GM18505 (cell line): Measurements from ENCODE around the gene CDH2.

Experiments used
- ATAC-seq: cut with Tn5 transposase; IDR thresholded peaks from one replicate; pipeline ENCODE4 v1.9.1; 2021; ENCODE audit not compliant: unreplicated experiment
- POLR2A ChIP-seq: IDR thresholded peaks from 4 replicates; pipeline ENCODE4 v1.6.1; 2011; ENCODE audit warnings: borderline replicate concordance; ENCODE audit not compliant: insufficient read depth, insufficient read length; ENCODE audit errors: extremely low read depth

CDH2 gene

DNA sequence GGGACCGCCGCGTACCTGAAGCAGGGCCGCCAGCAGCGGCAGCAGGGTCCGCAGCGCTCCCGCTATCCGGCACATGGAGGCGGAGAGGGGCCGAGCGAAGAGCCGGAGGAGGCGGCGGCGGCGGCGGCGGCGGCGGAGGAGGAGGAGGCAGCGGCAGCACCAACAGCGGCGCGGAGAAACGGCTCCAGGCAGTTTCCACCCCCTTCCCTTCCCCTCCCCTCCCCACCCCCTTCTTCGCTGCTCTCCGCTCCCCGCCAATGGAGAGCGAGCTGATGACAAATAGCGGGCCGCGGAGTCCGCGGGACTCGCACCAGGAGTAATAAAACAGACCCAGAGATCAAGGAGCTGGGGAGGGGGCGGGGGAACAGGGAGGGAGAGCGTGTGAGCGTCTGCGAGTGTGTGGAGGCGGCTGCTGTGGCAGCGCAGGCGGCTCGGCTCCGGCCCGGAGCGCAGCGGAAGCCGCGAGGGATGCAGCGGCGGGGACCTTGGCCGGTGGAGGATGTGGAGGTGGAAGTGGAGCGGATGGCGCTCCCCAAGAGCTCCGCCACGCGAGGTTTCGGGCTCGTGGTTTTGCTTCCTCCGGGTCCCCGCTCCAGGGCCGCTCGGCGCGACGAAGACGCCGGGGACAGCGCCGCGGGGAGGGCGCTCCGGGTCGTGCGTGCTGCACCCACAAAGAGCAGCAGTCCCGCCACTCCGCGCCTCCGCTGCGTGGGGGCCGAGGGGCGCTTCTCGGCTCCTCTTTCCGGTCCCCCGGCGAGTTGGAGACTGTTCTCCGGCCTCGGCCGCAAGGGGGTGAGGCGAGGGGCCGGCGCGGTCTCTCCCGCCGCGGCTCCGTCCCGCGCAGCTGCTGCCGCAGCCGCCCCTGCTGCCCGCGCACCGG is at the start of gene CDH2:
TSS of gene CDH2 (minus strand) at position 183 of the 880 bp plus-strand sequence. CDS start at position 75, 108 bp downstream.
- no peak for ATAC-seq

DNA sequence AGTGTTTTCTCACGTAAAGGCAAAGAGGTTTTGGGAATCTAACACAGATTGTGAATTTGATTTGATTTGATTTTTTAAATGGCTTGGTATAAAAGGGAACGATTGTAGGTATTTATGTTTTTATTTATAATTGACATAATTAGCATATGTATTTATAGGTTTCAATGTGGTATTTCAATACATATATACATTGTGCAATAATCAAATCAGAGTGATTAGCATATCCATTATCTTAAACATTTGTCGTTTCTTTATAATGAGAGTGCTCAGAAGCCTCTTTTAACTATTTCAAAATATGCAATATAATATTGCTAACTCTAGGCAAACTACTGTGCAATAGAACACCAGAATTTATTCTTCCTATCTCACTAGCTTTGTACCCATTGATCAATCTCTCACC is 35.1 kb upstream of the CDH2 start:
- TF ChIP-seq POLR2A = no peak
- no peak for ATAC-seq

More for the DNA sequence above, at the start of gene CDH2:
- TF ChIP-seq POLR2A = no peak

DNA sequence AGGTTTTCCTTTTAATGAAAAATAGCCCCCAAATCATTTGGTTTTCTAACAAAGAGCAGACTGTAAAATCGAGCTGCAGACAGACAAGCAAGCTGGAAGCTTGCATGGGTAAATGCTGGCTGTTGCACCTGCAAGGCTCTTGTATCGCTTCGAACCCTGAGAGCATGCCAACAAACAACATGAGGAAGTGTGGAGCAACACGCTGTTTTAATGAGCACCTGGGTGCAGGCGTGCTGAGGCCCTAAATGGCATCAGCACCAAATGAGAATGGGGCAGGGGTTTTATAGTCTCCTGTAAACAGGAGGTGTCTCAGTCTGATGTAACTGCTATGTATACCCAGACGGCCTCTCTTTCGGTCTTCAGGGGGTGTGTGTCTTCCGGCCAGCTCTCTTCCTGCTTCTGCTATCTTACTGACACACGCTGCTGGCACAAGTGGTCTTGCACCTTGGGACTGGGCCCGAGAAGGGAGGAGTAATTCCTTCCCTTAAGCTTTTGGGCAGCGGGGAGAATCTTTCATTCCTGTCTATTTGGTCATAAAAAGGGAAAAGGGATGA is 31.9 kb upstream of the CDH2 start:
- ATAC-seq = no peak
- TF ChIP-seq POLR2A = no peak

DNA sequence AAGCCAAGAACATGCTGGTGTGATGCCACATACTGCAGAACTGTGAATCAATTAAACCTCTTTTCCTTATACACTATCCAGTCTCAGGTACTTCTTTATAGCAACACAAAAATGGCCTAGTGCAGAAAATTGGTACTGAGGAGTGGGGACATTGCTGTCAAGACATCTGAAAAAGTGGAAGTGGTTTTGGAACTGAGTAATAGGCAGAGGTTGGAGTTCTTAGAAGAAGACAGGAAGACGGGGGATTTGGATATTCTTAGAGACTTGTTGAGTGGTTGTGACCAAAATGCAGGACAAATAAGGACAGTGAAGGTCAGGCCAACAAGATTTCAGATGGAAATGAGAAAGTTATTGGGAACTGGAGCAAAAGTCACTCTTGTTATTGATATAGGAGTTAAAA is 31.3 kb upstream of the CDH2 start:
- no peak for ATAC-seq
- no peak for TF ChIP-seq POLR2A

DNA sequence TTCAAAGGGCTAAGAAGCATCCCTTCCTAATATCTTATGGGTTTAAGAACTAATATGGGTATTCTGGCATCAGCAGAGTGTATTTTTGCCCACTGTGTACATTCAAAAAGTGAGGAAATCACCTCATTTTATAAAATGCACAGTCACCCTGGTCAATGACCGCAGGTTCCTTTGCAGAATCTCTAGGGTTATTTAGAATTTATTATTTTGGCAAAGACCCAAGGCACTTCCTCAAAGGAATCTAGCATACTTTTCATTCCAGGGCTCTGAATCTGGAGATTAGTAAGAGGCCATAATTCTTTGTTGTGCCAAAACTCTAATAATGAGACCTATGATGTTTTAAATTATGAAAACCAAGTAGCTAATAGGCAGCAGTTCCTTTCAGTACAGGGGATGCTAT is 27.2 kb upstream of the CDH2 start:
- no peak for ATAC-seq
- no peak for TF ChIP-seq POLR2A

DNA sequence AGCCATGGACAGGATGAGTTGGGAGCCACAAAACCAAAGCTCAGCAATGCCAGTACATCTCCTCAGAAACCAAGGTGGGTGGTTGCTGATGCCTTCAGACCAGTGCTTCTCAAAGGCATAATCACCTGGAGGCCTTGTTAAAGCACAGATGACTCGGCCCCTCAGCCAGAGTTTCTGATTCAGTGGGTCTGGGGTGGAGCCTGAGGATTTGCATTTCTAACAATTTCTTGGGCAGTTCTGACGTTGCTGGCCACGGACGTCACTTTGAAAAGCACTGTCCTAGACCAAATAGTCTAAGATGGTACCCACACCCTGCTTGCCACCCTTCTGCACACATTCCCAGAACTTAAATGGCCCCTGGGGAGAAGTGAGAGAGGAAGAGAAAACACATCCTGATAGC is 24.1 kb upstream of the CDH2 start:
- no peak for TF ChIP-seq POLR2A
- ATAC-seq = no peak

DNA sequence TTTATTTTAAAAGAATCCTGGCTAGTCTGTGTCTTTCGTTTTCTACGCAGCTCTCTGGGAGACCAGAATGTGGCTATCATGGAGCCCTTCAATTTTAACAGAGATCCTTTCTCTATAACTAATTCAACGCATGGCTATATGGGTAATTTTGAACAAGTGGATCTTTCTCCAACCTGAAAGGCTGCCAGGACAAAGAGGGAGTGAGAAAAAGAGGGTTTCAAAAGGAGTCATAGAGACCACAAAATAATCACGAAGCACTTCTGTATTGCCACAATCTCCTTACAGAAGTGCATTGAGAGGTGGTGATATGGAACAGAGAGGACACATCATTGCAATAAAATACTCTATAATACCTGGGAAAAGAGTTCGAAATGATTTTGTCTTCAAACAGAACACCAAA is 21.7 kb upstream of the CDH2 start:
- no peak for TF ChIP-seq POLR2A
- no peak for ATAC-seq

DNA sequence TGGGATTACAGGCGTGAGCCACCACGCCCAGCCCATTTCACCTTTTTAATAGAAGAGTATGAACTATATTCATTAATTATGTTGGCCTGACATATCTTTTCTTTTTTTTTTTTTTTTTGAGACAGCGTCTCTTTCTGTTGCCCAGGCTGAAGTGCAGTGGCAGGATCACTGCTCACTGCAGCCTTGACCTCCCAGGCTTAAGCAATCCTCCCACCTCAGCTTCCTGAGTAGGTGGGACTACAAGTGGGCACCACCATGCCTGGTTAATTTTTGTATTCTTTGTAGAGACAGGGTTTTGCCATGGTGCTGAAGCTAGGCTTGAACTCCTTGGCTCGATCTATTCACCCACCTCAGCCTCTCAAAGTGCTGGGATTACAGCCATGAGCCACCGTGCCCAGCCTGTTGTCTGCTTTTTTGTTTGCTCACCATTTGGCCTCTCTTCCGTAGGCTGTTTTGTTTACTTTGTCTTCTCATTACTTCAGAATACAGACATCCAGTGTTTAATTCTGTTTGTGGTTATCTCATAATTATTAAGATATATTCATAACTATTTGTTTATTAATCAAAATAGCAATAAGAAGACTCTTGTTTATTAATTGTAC is 16.3 kb upstream of the CDH2 start:
- TF ChIP-seq POLR2A = no peak
- ATAC-seq = no peak

DNA sequence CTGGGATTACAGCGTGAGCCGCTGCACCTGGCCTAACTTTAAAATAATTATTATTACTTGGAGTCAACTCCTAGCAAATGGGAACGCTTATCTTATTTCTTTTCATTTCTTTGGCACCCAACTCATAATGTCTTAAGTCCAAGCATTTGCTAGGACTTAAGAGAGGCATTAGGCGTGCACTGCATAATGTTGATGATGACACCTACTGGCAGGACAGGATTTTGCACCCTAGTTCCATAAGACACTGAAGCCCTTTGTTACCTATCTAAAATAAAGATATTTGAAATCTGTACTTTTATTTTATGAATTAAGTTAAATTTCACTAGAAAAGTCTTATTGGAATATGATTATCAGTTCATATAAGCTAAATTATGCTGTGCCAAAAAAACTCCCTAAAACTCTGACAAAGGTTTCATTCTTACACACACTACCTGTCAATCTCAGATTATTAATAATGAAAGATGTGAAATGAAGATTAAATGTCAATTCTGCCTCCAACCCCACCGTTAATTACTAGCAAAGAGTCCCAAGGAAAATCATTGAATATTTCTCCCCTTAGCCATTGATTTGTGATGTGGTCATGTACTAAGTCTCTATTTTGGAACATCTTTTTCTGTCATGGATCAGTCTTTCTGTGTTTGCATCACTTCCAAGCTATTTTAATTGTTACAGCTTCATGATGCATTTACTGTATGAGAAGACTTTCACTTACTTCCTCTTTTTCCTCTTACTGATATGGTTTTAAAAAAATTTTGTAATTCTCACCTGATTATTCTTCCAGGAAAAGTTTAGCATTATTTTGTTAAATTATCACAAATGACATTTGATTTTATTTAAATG is 12.7 kb upstream of the CDH2 start:
- ATAC-seq = no peak
- TF ChIP-seq POLR2A = no peak

DNA sequence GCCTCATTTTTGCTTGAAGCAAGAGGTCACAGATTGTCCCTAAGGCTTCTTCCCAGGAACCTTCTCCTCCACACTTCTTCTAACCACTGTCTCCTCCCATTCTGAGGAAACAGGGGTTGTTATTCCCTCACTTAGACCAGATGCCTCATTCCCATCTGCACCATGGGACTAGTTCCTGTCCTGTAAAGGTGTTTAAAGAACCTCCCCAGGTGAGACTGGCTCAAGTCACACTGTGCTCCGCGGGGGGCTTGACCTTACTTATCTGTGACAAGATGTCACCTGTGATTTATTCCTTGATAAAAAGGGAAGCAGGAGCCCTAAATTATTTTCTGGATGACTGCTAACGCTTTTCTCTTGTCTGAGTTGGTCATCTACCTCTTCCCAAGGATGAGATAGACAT is 8.2 kb upstream of the CDH2 start:
- no peak for ATAC-seq
- no peak for TF ChIP-seq POLR2A

DNA sequence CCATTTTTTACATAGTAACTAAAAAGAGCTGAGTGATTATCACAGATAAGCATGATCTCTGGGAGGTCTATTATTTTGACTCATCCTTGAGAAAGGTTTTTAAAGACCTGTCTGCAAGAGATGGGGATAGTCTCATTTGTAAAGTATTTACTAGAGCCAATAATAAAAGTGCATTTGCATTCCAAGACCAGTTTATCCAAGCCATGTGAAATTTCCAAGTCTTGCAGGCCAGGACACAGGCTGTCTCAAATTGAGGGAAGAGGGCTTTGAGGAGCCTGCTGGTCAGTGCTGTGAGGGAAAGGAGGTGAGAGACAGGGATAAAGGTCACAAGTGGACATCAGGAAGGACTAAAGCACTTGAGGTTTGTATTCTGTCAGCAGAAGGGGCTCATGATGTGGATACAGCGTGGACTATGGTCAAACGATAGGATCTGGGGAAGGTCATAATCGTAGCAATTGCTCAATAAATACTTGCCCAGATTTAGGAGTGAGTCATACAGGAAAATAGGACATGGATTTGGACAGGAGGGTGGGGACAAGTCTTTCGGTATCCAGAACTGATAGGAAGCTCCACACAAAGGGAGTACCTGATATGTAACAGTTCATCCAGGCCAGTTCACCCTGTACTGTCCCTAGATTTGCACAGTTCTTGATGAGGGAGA is 6.6 kb upstream of the CDH2 start:
- no peak for TF ChIP-seq POLR2A
- no peak for ATAC-seq

DNA sequence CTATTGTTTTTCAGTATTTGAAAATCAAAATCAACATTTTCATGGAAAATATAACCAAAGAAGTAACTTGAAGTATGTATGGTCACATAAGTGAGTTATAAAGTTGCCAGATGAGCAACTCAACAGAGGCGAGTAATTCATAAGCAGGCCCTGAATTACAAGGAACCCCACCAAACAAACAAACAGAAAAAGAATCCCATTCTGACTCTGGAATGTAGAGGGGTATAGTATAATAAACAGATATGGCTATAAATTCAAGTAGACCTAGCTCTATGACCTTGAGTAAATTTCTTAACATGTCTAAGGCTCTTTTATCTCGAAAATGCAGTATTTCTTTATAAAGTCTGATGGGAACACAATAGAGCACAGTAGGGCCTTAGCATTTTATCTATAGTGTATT is 4.7 kb upstream of the CDH2 start:
- no peak for ATAC-seq
- no peak for TF ChIP-seq POLR2A

DNA sequence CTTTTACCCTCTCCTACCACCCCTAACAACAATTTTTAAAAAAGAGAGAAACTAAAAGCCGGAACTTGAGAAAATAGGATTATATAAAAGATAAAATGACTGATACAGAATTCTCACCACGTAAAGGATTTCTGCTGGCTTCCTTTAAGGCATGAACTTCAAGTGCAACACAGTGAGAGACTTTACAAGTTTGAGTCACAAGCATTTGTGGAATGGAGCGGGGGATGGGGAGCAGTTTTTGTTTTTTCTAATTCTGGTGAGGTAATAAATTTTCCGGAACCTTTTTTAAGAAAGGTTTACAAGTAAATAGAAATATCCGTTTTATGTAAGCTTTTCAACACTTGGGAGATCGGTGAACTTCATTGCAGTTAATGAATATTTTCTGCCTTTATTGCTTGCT is 1.8 kb upstream of the CDH2 start:
- no peak for TF ChIP-seq POLR2A
- ATAC-seq = no peak
